GM18909 (cell line): Measurements from ENCODE around the gene PRKCH.

Source experiments
- ATAC-seq: cut with Tn5 transposase; IDR thresholded peaks from one replicate; pipeline ENCODE4 v1.9.1; 2021; ENCODE audit warnings: mild to moderate bottlenecking; ENCODE audit not compliant: unreplicated experiment, poor library complexity

PRKCH gene

GRCh38 chr14:61482348-61483206, 161.2 kb downstream of the PRKCH start:
- no peak for ATAC-seq

GRCh38 chr14:61483476-61483875, 162.1 kb downstream of the PRKCH start:
- ATAC-seq, result no peak

DNA sequence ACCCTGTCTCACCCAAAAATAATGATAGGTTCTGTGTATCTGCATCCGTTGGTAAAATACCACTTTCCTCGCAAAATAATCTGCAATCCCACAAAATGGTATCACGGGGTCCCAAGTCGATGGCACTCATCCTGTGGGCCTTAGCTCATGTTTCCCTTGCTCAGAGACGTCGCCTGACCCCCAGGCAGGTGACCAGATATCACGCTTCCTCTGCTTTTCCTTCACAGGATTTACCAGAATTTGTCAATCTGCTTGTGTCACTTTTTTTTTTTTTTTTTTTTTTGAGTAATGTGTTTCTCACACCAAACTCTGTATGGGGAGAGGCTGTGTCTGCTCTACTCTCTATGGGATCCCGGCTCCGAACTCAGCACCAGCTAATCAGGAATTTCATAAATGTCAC, 162.7 kb downstream of the PRKCH start:
- no peak for ATAC-seq

DNA sequence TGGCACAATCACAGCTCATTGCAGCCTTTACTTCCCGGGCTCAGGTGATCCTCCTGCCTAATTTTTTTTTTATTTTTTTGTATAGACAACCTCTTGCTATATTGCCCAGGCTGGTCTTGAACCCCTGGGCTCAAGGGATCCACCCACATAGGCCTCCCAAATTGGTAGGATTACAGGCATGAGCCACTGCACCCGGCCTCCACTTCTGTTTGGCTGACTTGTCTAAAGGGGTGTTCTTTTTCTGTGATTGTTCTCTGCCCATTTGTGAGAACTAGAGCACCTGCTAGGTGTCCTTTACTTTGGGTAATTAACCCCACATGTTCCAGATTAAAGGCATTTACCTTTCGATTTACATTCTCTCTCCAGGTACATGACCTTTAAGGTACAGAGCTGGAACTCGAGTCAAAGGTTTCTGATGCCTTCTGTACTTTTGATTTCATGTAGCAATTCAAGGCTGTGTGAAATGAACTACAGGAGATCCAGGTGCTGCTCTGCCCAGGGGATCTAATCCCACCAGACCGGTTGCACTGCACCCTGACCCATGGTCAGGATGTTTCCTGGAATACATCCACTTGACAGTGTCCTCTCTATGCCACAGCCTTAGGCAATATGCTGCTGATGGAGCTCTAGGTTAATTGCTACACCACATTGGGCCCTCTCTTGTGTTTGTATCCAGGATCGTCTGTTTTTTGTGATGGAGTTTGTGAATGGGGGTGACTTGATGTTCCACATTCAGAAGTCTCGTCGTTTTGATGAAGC, 163.6 kb downstream of the PRKCH start:
- no peak for ATAC-seq

- ATAC-seq, result no peak
These were observed 164.3 kb downstream of the PRKCH start for GRCh38 chr14:61485661-61486060.

DNA sequence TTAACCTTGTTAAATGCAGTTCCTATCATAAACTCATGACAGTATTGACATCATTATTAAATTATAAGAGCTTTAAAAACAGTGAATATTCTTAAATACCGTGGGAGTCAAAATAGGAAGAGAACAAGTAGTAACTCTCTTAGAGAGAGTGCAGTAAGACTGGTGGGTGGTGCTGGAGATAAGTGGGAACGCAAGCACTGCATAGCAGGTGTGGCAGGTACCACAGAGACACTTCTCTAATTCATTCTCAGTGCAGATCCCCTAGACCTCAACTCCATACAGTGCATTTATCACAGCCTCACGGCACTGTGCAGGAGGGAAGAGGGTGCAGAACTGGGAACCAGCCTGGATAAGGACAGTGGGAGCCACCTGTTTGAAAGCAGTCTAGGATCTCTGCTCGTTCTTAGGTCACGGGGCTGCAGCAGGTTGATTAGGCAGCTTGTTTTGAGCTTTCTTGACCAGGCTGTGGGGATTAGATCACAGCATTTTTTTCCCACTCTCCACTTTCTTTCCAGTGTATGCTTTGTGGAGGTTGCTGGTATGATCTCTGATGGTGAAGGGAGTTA, 165.6 kb downstream of the PRKCH start:
- ATAC-seq, result no peak

GRCh38 chr14:61488417-61489401, 167.3 kb downstream of the PRKCH start:
- ATAC-seq, result no peak

- no peak for ATAC-seq
These were observed 168.1 kb downstream of the PRKCH start for GRCh38 chr14:61489512-61489911.

GRCh38 chr14:61489932-61490331, 168.6 kb downstream of the PRKCH start:
- no peak for ATAC-seq

DNA sequence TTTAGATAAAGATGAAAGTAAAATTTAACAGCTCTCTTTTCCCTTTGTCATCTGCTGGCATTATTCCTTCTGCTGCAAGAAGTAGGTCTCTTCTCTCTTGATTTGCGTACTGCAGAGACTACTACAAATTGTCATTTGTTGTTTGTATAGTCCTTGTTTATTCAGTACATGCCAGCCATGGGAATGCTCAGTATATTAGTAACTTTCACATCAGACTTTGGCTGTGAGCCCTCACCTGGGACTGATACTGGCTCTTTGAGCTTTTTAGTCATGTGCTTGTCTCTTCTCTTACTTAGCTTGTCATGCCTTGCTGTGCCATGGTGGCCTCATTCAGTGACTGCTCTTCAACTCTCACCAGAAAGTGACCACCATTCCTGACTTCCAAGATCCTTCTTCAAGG, 169.8 kb downstream of the PRKCH start:
- ATAC-seq, result no peak

- no peak for ATAC-seq
These were observed 170.6 kb downstream of the PRKCH start for GRCh38 chr14:61491876-61492434.

DNA sequence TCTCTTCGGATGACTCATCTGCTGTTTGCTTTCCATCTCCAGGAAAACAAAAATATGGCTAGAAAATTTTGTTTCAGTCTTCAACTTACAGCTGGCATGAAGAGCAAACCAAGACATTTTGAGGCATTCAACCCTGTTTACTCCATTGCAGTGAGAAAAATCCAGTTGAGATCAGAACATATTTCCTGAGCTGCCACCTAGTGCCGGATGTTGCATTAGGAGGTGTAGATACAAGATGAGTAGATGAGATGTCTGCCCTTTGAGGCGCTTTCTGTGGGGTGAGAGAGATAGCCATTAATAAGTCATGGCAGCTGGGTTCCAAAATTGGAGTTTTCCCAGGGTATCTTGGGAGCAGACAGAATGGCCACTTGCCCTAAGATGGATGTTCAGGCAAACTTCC, 171.1 kb downstream of the PRKCH start:
- ATAC-seq, result no peak

DNA sequence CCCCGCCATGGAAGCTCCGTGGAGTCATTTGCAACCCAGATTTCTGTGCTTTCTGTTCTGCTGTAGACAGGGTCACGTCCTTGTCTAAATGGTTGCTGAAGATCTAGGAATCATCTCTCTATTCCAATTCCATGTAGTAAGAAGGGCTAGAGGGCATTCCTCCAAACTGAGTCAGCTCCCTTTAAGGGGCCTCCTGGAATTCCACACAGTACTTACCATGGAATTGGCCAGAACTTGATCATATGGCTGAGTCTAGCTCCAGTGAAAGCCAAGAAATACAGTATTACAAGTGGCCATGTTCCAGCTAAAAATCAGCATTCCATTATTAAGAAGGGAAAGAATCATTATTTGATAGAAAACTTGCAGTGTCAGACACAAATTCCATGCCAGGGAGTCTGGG, 171.9 kb downstream of the PRKCH start:
- no peak for ATAC-seq

DNA sequence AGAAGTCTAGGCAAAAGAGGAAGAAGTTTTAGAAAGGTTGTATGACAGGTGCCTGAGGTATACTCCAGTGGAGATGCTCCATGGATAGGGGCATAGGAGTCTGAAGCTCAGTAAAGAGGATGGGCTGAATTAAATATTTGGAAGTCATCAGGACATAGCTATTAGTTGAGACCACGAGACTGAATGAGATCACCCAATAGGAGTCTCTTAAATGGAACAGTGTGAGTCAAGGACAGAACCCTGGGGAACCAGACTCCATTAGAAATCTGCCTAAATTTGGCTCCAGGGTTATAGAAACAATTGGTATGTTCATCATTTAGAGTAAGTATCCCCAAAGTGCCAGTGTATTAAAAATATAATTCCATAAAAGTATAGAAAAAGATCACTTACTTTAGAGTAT, 172.6 kb downstream of the PRKCH start:
- ATAC-seq, result no peak

DNA sequence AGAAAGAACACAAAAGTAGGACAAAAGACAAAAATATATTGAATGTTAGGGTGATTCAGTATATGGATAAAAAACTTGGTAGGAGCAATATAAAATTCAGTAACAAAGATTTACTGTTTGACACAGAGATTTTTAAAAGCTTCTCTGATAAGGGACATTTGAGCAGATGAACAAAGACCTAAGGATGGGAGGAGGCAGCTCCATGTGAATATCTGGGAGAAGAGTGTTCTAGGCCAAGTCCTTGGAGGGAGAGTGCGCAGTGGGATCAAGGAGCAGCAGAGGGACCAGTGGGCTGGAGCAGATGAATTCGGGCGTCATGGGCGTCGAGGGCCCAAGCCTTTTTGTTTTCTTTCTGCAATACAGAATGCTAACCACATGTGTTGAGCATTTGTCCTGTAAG, 174.4 kb downstream of the PRKCH start:
- ATAC-seq, result no peak

DNA sequence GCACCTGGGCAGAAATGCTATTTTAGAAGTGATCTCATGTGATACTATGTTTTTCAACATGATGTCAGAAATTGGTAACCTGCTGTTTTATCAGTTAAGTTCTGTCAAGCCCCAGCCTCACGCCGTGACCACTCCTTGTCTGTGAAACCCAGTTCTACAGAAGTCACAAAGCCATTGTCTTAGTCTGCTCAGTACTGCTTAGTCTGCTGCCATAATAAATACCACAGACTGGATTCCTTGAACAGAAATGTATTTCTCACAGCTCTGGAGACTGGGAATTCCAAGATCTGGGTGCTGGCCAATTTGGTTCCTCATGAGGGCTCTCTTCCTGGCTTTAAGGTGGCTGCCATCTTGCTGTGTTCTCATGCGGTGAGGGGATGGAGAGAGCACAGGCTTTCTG, 176.9 kb downstream of the PRKCH start:
- no peak for ATAC-seq

DNA sequence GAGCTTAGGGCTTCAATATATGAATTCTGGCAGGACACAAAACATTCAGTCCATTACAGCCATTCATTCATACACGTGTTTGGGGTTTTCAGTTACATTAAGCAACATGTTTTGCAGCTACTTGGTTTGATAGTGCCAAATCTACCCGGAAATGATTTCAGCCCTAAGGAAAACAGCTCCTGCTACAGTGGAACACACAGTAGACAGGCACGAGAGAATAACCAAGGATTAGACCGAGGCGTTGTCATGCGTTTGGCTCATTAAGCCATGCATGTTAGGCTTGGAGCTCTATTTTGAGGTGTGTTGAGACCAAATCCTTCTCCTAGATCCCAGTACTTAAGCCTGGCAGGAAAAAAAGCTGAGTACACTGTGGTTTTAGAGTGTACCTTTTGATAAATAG, 177.4 kb downstream of the PRKCH start:
- ATAC-seq, result no peak

DNA sequence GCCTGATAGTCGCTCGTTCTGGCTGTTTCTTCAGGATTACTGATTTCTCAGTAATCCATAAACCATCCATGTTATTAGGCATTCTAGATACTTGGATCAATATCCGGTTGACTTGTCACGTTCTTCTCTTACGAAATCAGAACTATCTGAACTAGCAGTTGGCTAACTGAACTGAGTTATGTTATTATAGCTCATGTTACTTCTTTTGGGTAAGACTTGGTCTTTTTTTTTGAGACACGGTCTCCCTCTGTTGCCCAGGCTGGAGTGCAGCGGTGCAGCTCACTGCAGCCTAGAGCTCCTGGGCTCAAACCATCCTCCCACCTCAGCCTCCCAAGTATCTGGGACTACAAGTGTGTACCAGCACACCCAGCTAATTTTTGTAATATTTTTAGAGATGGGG, 178.6 kb downstream of the PRKCH start:
- no peak for ATAC-seq

GRCh38 chr14:61501714-61502458, 180.5 kb downstream of the PRKCH start:
- ATAC-seq, result no peak
